Left lung (tissue), 10 donors: ENCODE results near the gene PRUNE2. TPM values are rescaled to one million over a fixed set of nuclear protein-coding genes. Genes with fewer than 3 reads are reported as not detected.

Experiments used
- ATAC-seq: fragments of 200-7000 bp; cut with Tn5 transposase; one replicate; pipeline ENCODE4 v1.9.1; 2020; ENCODE audit warnings: moderate library complexity
- DNase-seq, 4 donors: peaks; one replicate each; pipeline ENCODE4 v3.0.0-alpha.2; 2013 to 2020
- H3K27ac ChIP-seq, 2 donors: fragments of 200-600 bp; sonication (generic) in 1 of 2; one replicate each; pipeline versions ENCODE4 v1.5.0 to v1.8.0; 2020 to 2021
- H3K27me3 ChIP-seq, 2 donors: fragments of 200-600 bp; sonication (generic) in 1 of 2; one replicate each; pipeline versions ENCODE4 v1.5.0 to v1.8.0; 2020 to 2021
- H3K36me3 ChIP-seq, 2 donors: fragments of 200-600 bp; sonication (generic) in 1 of 2; one replicate each; pipeline versions ENCODE4 v1.5.0 to v1.8.0; 2020 to 2021
- H3K4me1 ChIP-seq, 2 donors: fragments of 200-600 bp; one replicate each; pipeline ENCODE4 v1.8.0; 2021
- H3K4me3 ChIP-seq, 2 donors: fragments of 200-600 bp; sonication (generic) in 1 of 2; one replicate each; pipeline versions ENCODE4 v1.5.0 to v1.8.0; 2020 to 2021; ENCODE audit warnings: mild to moderate bottlenecking in 1 of 2
- H3K9me3 ChIP-seq, 2 donors: fragments of 200-600 bp; sonication (generic) in 1 of 2; one replicate each; pipeline versions ENCODE4 v1.5.0 to v1.8.0; 2020 to 2021
- intact Hi-C, 2 donors: fragments of 100-400 bp; cut with DNase I; formaldehyde crosslinking; loops; one replicate each; pipeline versions ENCODE4 v1.11.2 to v1.14.2; 2022
- polyA plus RNA-seq, 6 donors: library from polyadenylated mRNA; unstranded; fragments of 120-200 nt; gene quantifications; one replicate each; pipeline ENCODE4 v1.2.1, GENCODE V29; 2013; ENCODE audit not compliant: insufficient read length in 6 of 6
- total RNA-seq, 2 donors: library from RNA; stranded (reverse); fragmentation: NEBNext Ultra II Directional; extraction: Animal tissue kit (Norgen Biotek cat#: 25700); gene quantifications; one replicate each; pipeline ENCODE4 v1.2.1, GENCODE V29; 2021
- TF ChIP-seq, protein P1 (sequence below), 2 donors: fragments of 200-600 bp; sonication (generic) in 1 of 2; IDR thresholded peaks; one replicate each; pipeline versions ENCODE4 v1.5.0 to v1.8.0; 2021; ENCODE audit warnings: antibody characterized with exemption in 2 of 2
- donor health status: DM: no; HTN: yes; CAD: no.
- donor health status: DM: no; HTN: no; CAD: no.

The PRUNE2 gene
- total and polyA plus RNA-seq, 8 donors = 2.0 to 17.7 (median 4.1) TPM

DNA sequence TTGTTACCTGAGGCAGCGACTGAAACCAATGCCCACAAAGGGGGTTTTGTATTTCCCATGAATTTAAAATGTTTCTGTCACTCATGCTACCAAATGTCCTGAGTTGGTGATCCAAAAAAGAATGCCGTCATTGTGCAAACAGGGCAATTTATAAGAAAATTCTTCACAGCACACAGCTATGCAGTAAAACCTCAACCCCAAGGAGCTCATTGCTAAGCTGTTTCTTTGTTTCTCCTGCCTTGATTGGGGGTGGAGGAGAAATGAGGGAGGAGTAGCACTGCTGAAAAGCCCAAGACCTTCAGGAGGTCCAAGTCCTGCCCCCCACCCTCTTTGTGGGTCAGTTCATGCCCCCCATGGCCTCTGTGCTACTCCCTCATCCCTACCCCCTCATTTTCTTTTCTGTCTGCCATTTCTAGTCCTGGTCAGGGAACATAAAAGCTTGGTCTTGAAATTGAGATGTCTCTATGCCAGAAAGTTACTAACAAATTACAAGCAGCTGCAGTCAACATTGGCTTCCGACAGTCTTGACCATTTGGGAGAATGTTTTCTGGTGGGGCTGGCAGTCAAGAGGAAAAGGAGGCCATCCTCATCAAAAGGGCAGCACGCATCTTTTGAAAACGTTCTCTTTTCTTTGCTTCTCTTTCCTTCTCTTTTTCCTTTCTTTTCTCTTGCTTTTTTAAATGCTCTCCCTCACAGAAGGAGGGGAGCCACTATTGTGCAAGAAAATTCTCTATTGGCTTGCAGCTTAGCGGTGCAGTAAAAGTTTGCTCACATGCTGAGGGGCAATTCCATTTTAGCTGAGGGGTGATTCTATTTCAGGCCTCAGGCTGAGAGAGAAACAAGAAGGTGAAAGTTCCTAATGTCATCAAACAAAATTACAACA, 313.6 kb downstream of the PRUNE2 start:
- H3K36me3 ChIP-seq = no peaks in the 10 kb centered on the region
- H3K27ac ChIP-seq = peak overlapping the region in 1 of 2 donors; percentile 11

DNA sequence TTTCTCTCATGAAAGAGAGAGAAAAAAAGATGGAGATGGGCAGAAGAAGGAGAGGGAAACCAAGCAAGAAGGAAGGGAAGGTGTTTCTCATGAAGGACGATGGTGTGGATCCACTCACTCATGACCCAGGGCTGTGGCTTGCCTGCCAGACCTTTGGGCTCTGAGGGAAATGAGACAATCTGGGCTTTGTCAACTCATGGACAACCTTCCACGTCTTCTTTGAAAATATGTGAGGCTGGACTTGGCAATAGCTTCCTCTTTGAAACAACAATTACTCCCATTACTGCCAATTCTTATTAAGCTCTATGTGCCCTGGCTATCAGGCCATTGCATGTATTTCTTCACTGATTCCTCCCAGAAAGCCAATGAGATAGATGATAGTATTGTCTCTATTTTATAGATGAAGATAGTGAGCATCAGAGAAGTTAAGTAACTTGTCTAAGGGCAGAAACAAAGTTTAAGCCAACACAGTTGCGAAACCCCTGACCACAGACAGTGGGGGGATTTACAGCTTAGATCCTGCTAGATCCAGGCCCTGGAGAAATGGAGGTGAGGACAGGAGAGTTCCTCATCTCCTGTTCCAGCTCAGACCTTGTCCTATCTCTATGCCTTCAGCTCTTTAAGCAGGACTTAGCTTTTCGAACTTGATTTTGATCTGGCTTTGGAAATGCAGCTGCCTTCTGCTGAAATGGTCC, 314.5 kb downstream of the PRUNE2 start:
- Histone ChIP-seq H3K4me3 (no peak overlapping the region), H3K9me3 (no peaks in the 10 kb centered on the region), H3K36me3 (no peaks in the 10 kb centered on the region), H3K27me3 (no peaks in the 10 kb centered on the region), H3K27ac (no peak overlapping the region), H3K4me1 (peaks cover 0 to 24% of the 10 kb centered on the region in 2 donors)
- peak; percentile 27 for ATAC-seq
- intact Hi-C loops = no loop called here
- TF ChIP-seq, protein P1, sequence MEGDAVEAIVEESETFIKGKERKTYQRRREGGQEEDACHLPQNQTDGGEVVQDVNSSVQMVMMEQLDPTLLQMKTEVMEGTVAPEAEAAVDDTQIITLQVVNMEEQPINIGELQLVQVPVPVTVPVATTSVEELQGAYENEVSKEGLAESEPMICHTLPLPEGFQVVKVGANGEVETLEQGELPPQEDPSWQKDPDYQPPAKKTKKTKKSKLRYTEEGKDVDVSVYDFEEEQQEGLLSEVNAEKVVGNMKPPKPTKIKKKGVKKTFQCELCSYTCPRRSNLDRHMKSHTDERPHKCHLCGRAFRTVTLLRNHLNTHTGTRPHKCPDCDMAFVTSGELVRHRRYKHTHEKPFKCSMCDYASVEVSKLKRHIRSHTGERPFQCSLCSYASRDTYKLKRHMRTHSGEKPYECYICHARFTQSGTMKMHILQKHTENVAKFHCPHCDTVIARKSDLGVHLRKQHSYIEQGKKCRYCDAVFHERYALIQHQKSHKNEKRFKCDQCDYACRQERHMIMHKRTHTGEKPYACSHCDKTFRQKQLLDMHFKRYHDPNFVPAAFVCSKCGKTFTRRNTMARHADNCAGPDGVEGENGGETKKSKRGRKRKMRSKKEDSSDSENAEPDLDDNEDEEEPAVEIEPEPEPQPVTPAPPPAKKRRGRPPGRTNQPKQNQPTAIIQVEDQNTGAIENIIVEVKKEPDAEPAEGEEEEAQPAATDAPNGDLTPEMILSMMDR (IDR thresholded peaks at IDR 0.05) = no peak
- DNase-seq = no peak

More for the DNA sequence above, 313.6 kb downstream of the PRUNE2 start:
- no peaks in the 10 kb centered on the region for H3K9me3 ChIP-seq
- TF ChIP-seq, protein P1 (IDR thresholded peaks at IDR 0.05) = no peak
- intact Hi-C loops = no loop called here
- no peak overlapping the region for H3K4me3 ChIP-seq
- peaks cover 0 to 28% of the 10 kb centered on the region in 2 donors for H3K4me1 ChIP-seq
- DNase-seq (no peak), ATAC-seq (peak; percentile 25)
- H3K27me3 ChIP-seq = no peaks in the 10 kb centered on the region

DNA sequence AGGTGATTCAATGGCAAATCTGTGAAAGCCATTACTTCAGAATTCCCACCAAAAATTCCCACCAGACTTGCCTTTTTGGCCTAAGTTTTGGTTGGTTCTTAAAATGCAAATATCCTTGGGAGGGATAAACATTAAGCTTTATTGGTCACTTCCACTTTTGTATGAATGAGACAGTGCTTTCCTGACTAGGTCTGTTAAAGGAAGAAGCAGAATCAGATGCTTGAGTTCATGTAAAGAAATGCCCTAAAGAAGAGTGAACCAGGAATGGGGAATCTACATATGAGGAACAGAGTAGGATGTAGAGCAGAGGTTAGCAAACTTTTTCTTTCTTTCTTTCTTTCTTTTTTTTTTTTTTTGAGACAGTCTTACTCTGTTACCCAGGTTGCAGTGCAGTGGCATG, 317.6 kb downstream of the PRUNE2 start:
- H3K27ac ChIP-seq = no peak overlapping the region
- H3K36me3 ChIP-seq = no peaks in the 10 kb centered on the region
- no peak overlapping the region for H3K4me3 ChIP-seq
- H3K4me1 ChIP-seq = peaks cover 0 to 29% of the 10 kb centered on the region in 2 donors
- no peak for DNase-seq
- no peaks in the 10 kb centered on the region for H3K27me3 ChIP-seq
- H3K9me3 ChIP-seq = no peaks in the 10 kb centered on the region
- intact Hi-C loops = no loop called here
- peak; percentile 38 for ATAC-seq
- TF ChIP-seq, protein P1 (IDR thresholded peaks at IDR 0.05) = no peak

DNA sequence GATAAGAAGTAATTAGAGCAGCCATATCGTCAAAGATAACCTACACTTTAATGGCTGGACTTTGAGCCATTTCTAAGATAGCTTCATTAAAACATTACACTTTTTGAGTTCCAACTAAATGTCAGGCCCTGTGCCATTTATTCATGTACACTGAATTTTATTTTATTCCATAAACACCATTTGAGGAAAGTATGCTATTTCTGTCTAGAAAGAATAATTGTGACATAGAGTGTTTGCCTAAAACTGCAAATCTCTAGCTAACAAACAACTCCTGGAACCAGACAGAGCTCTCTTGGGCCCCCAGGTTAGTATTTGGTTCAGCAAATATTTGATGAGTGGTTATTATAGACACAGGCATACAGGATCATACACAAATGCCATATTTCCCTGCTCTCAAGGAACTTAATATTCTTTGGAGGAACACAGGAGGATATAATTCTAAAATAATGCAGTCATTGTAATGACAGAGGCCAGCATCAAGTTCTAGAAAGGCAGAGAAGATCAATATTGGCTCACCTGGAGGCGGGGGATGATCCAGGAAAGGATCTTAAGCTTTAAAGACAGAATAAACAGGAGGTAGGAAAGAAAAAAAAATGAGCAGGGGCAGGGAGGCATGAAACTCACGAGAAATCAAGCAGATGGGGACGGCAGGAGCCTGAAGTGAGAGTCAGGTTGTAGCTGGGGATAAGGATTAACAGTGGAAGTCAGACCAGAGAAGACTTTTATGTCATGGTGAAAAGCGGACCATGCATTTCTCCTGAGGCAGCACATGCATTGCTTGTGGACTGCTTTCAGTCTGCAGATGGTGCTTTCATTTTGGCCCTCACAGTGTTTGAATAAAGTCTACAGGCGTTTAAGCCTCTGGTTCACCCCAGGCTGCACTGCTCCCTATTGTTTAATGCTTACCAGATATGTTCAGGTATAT, 319.3 kb downstream of the PRUNE2 start:
- Histone ChIP-seq H3K27me3 (no peaks in the 10 kb centered on the region), H3K9me3 (no peaks in the 10 kb centered on the region), H3K4me1 (peaks cover 0 to 18% of the 10 kb centered on the region in 2 donors), H3K4me3 (no peak overlapping the region), H3K27ac (no peak overlapping the region), H3K36me3 (no peaks in the 10 kb centered on the region)
- intact Hi-C loops = no loop called here
- DNase-seq (no peak), ATAC-seq (no peak)
- TF ChIP-seq, protein P1 (IDR thresholded peaks at IDR 0.05) = no peak
